Measurements from ENCODE around the gene CBS. TPM values are rescaled to one million over a fixed set of nuclear protein-coding genes. Genes with fewer than 3 reads are reported as not detected.
"Not testable (repeated sequence)": the region's sequence is repeated elsewhere in the genome, so short reads cannot be mapped to it uniquely, and the experiment has no call there.

CBS gene
- total RNA-seq, 2 donors from 2014 or later, result 272 to 303 TPM

- H3K27me3 Mint-ChIP-seq (ENCODE audit: insufficient read depth); H3K4me1 Mint-ChIP-seq; H3K9me3 Mint-ChIP-seq; H3K36me3 ChIP-seq (ENCODE audit: control insufficient read depth, insufficient read depth, low read length); H3K27ac Mint-ChIP-seq; H3K27ac ChIP-seq (ENCODE audit: low read depth, low read length); H3K36me3 Mint-ChIP-seq (ENCODE audit: low read depth); H3K4me3 ChIP-seq (ENCODE audit: low read length); H3K9me3 ChIP-seq (ENCODE audit: control insufficient read depth, low read length); H3K27me3 ChIP-seq (ENCODE audit: control insufficient read depth, insufficient read depth, low read length, poor library complexity, severe bottlenecking); H3K4me1 ChIP-seq (ENCODE audit: control insufficient read depth, insufficient read depth, low read length): not testable (repeated sequence)
- peak; percentile 38 for DNase-seq
- H3K9ac ChIP-seq (ENCODE audit: extremely low read depth, low read length, poor library complexity, severe bottlenecking), result peak within 1 kb of the TSS; percentile 44
- 0% methylated on average over 36 of the region's 107 CpGs; no CpG with 5 or more reads in 1 of the 2 experiments for WGBS, 2 experiments (ENCODE audit: insufficient coverage in 1 of 2, insufficient read length in 1 of 2)
- peak within 1 kb of the TSS; percentile 45 for H3K4me3 Mint-ChIP-seq
These were observed 31.5 kb upstream of the CBS start, which contains the start of gene U2AF1 for GRCh38 chr21:43106965-43107793. TSS of gene U2AF1 (minus strand) at chr21:43107570. CDS start at chr21:43107494, 76 bp downstream.

- H3K36me3 ChIP-seq (ENCODE audit: control insufficient read depth, insufficient read depth, low read length); DNase-seq; H3K27ac ChIP-seq (ENCODE audit: low read depth, low read length); H3K9me3 ChIP-seq (ENCODE audit: control insufficient read depth, low read length); H3K4me1 Mint-ChIP-seq; H3K9ac ChIP-seq (ENCODE audit: extremely low read depth, low read length, poor library complexity, severe bottlenecking); H3K27me3 Mint-ChIP-seq (ENCODE audit: insufficient read depth); H3K9me3 Mint-ChIP-seq; H3K36me3 Mint-ChIP-seq (ENCODE audit: low read depth); H3K27me3 ChIP-seq (ENCODE audit: control insufficient read depth, insufficient read depth, low read length, poor library complexity, severe bottlenecking); H3K27ac Mint-ChIP-seq; H3K4me3 ChIP-seq (ENCODE audit: low read length); H3K4me3 Mint-ChIP-seq; H3K4me1 ChIP-seq (ENCODE audit: control insufficient read depth, insufficient read depth, low read length): not testable (repeated sequence)
- 92 to 100% methylated on average over 2 of the region's 5 CpGs for WGBS, 2 experiments (ENCODE audit: insufficient coverage in 1 of 2, insufficient read length in 1 of 2)
These were observed 29.0 kb upstream of the CBS start for GRCh38 chr21:43104642-43105041.

- H3K9me3 Mint-ChIP-seq; H3K36me3 ChIP-seq (ENCODE audit: control insufficient read depth, insufficient read depth, low read length); H3K4me3 ChIP-seq (ENCODE audit: low read length); H3K27ac Mint-ChIP-seq; H3K9me3 ChIP-seq (ENCODE audit: control insufficient read depth, low read length); H3K27me3 ChIP-seq (ENCODE audit: control insufficient read depth, insufficient read depth, low read length, poor library complexity, severe bottlenecking); H3K36me3 Mint-ChIP-seq (ENCODE audit: low read depth); H3K4me1 ChIP-seq (ENCODE audit: control insufficient read depth, insufficient read depth, low read length); H3K4me1 Mint-ChIP-seq; H3K27me3 Mint-ChIP-seq (ENCODE audit: insufficient read depth); H3K4me3 Mint-ChIP-seq; H3K27ac ChIP-seq (ENCODE audit: low read depth, low read length); DNase-seq; H3K9ac ChIP-seq (ENCODE audit: extremely low read depth, low read length, poor library complexity, severe bottlenecking): not testable (repeated sequence)
- no CpG with 5 or more reads among the region's 4 CpGs for WGBS, 2 experiments (ENCODE audit: insufficient coverage in 1 of 2, insufficient read length in 1 of 2)
These were observed 26.6 kb upstream of the CBS start for GRCh38 chr21:43102281-43102680.

- not testable (repeated sequence) for H3K27me3 Mint-ChIP-seq (ENCODE audit: insufficient read depth)
These were observed 26.0 kb upstream of the CBS start for GRCh38 chr21:43101676-43102075.

GRCh38 chr21:43101000-43101399 lies 25.4 kb upstream of the CBS start:
- H3K9me3 Mint-ChIP-seq, result not testable (repeated sequence)

More at GRCh38 chr21:43101676-43102075, 26.0 kb upstream of the CBS start:
- not testable (repeated sequence) for H3K9me3 ChIP-seq (ENCODE audit: control insufficient read depth, low read length); H3K27ac Mint-ChIP-seq; H3K27me3 ChIP-seq (ENCODE audit: control insufficient read depth, insufficient read depth, low read length, poor library complexity, severe bottlenecking); H3K9me3 Mint-ChIP-seq; H3K4me3 ChIP-seq (ENCODE audit: low read length); H3K36me3 Mint-ChIP-seq (ENCODE audit: low read depth); DNase-seq; H3K4me1 Mint-ChIP-seq; H3K9ac ChIP-seq (ENCODE audit: extremely low read depth, low read length, poor library complexity, severe bottlenecking); H3K4me3 Mint-ChIP-seq; H3K36me3 ChIP-seq (ENCODE audit: control insufficient read depth, insufficient read depth, low read length); H3K27ac ChIP-seq (ENCODE audit: low read depth, low read length); H3K4me1 ChIP-seq (ENCODE audit: control insufficient read depth, insufficient read depth, low read length)
- WGBS, 2 experiments (ENCODE audit: insufficient coverage in 1 of 2, insufficient read length in 1 of 2), result no CpG with 5 or more reads among the region's 5 CpGs

GRCh38 chr21:43091979-43092614 lies 16.5 kb upstream of the CBS start:
- H3K27me3 ChIP-seq (ENCODE audit: control insufficient read depth, insufficient read depth, low read length, poor library complexity, severe bottlenecking); DNase-seq; H3K27ac ChIP-seq (ENCODE audit: low read depth, low read length); H3K27me3 Mint-ChIP-seq (ENCODE audit: insufficient read depth); H3K27ac Mint-ChIP-seq; H3K36me3 ChIP-seq (ENCODE audit: control insufficient read depth, insufficient read depth, low read length); H3K9me3 ChIP-seq (ENCODE audit: control insufficient read depth, low read length); H3K4me3 ChIP-seq (ENCODE audit: low read length); H3K4me1 Mint-ChIP-seq; H3K9me3 Mint-ChIP-seq; H3K36me3 Mint-ChIP-seq (ENCODE audit: low read depth); H3K9ac ChIP-seq (ENCODE audit: extremely low read depth, low read length, poor library complexity, severe bottlenecking); H3K4me1 ChIP-seq (ENCODE audit: control insufficient read depth, insufficient read depth, low read length); H3K4me3 Mint-ChIP-seq: not testable (repeated sequence)
- WGBS, 2 experiments (ENCODE audit: insufficient coverage in 1 of 2, insufficient read length in 1 of 2), result no CpG with 5 or more reads among the region's 16 CpGs

More at GRCh38 chr21:43101000-43101399, 25.4 kb upstream of the CBS start:
- not testable (repeated sequence) for H3K27me3 Mint-ChIP-seq (ENCODE audit: insufficient read depth); DNase-seq; H3K4me1 ChIP-seq (ENCODE audit: control insufficient read depth, insufficient read depth, low read length); H3K36me3 Mint-ChIP-seq (ENCODE audit: low read depth); H3K4me1 Mint-ChIP-seq; H3K36me3 ChIP-seq (ENCODE audit: control insufficient read depth, insufficient read depth, low read length); H3K27ac Mint-ChIP-seq; H3K4me3 Mint-ChIP-seq; H3K9ac ChIP-seq (ENCODE audit: extremely low read depth, low read length, poor library complexity, severe bottlenecking); H3K9me3 ChIP-seq (ENCODE audit: control insufficient read depth, low read length); H3K27ac ChIP-seq (ENCODE audit: low read depth, low read length); H3K27me3 ChIP-seq (ENCODE audit: control insufficient read depth, insufficient read depth, low read length, poor library complexity, severe bottlenecking); H3K4me3 ChIP-seq (ENCODE audit: low read length)
- WGBS, 2 experiments (ENCODE audit: insufficient coverage in 1 of 2, insufficient read length in 1 of 2), result no CpG with 5 or more reads among the region's 7 CpGs

- not testable (repeated sequence) for DNase-seq; H3K27ac ChIP-seq (ENCODE audit: low read depth, low read length); H3K4me1 ChIP-seq (ENCODE audit: control insufficient read depth, insufficient read depth, low read length); H3K4me1 Mint-ChIP-seq; H3K4me3 Mint-ChIP-seq; H3K36me3 ChIP-seq (ENCODE audit: control insufficient read depth, insufficient read depth, low read length); H3K36me3 Mint-ChIP-seq (ENCODE audit: low read depth); H3K9ac ChIP-seq (ENCODE audit: extremely low read depth, low read length, poor library complexity, severe bottlenecking); H3K27ac Mint-ChIP-seq; H3K9me3 ChIP-seq (ENCODE audit: control insufficient read depth, low read length); H3K4me3 ChIP-seq (ENCODE audit: low read length); H3K27me3 ChIP-seq (ENCODE audit: control insufficient read depth, insufficient read depth, low read length, poor library complexity, severe bottlenecking); H3K9me3 Mint-ChIP-seq; H3K27me3 Mint-ChIP-seq (ENCODE audit: insufficient read depth)
- no CpG with 5 or more reads among the region's 3 CpGs for WGBS, 2 experiments (ENCODE audit: insufficient coverage in 1 of 2, insufficient read length in 1 of 2)
These were observed 15.3 kb upstream of the CBS start for GRCh38 chr21:43090947-43091346.

Measured in endodermal cell (in vitro differentiated cells).